K562 (cell line): Measurements from ENCODE around the gene TKTL1. TPM values are rescaled to one million over a fixed set of nuclear protein-coding genes. Genes with fewer than 3 reads are reported as not detected.

Source experiments
- BCL6 ChIP-seq: fragments of 250-450 bp; sonication (Bioruptor Pico); IDR thresholded peaks from 2 replicates; pipeline ENCODE4 v1.4.0; 2020
- CAMTA2 ChIP-seq: fragments of 250-450 bp; sonication (Bioruptor Pico); conservative IDR thresholded peaks from 2 replicates; pipeline ENCODE4 v1.5.1; 2022
- CREBBP ChIP-seq: IDR thresholded peaks from one replicate; pipeline ENCODE4 v1.6.1; 2012; ENCODE audit warnings: low read depth, mild to moderate bottlenecking, control low read depth, inconsistent platforms, low read length
- CUX1 ChIP-seq: fragments of 200-800 bp; sonication (Bioruptor generic); IDR thresholded peaks from 2 replicates; pipeline ENCODE4 v1.6.1; 2016; ENCODE audit warnings: missing genetic modification characterization, missing compliant biosample characterization
- DACH1 ChIP-seq: fragments of 450-650 bp; IDR thresholded peaks from 2 replicates; pipeline ENCODE4 v1.6.1; 2018; ENCODE audit not compliant: partially characterized antibody
- E2F8 ChIP-seq: fragments of 450-650 bp; IDR thresholded peaks from 2 replicates; pipeline ENCODE4 v1.7.1; 2018; ENCODE audit warnings: mild to moderate bottlenecking, low read depth; ENCODE audit not compliant: partially characterized antibody
- GABPB1 ChIP-seq: sonication (generic); formaldehyde crosslinking; IDR thresholded peaks from 2 replicates; pipeline ENCODE4 v1.8.0; 2022; ENCODE audit warnings: mild to moderate bottlenecking, missing genetic modification reagents
- HNRNPLL ChIP-seq: fragments of 200-400 bp; formaldehyde crosslinking; IDR thresholded peaks from 2 replicates; pipeline ENCODE4 v1.6.1; 2017; ENCODE audit warnings: low read length, low read depth, mild to moderate bottlenecking; ENCODE audit not compliant: poor library complexity, severe bottlenecking
- MEIS2 ChIP-seq: fragments of 450-650 bp; IDR thresholded peaks from 2 replicates; pipeline ENCODE4 v1.6.1; 2014; ENCODE audit warnings: mild to moderate bottlenecking; ENCODE audit not compliant: partially characterized antibody
- NFE2L1 ChIP-seq: fragments of 450-650 bp; IDR thresholded peaks from 2 replicates; pipeline ENCODE4 v1.6.1; 2016; ENCODE audit warnings: missing genetic modification characterization, low read depth, mild to moderate bottlenecking, missing compliant biosample characterization, moderate library complexity, borderline replicate concordance
- POLR2AphosphoS5 ChIP-seq: IDR thresholded peaks from 2 replicates; pipeline ENCODE4 v1.6.1; 2011; ENCODE audit warnings: mild to moderate bottlenecking, low read depth, low read length, moderate library complexity; ENCODE audit not compliant: control insufficient read depth, insufficient read depth
- RBM25 ChIP-seq: fragments of 200-400 bp; formaldehyde crosslinking; IDR thresholded peaks from 2 replicates; pipeline ENCODE4 v1.6.1; 2018; ENCODE audit warnings: low read length, low read depth, moderate library complexity; ENCODE audit not compliant: severe bottlenecking
- RFX1 ChIP-seq: fragments of 450-650 bp; IDR thresholded peaks from 2 replicates; pipeline ENCODE4 v1.6.1; 2016; ENCODE audit warnings: mild to moderate bottlenecking, moderate library complexity
- XRCC5 ChIP-seq: fragments of 200-400 bp; formaldehyde crosslinking; IDR thresholded peaks from 2 replicates; pipeline ENCODE4 v1.6.1; 2017; ENCODE audit warnings: low read depth, mild to moderate bottlenecking, low read length
- YY1 ChIP-seq, 3 experiments: IDR thresholded peaks; 2 replicates each; pipeline ENCODE4 v1.6.1; 2011; ENCODE audit warnings: low read length in 2 of 3, mild to moderate bottlenecking in 2 of 3, moderate library complexity in 2 of 3, borderline replicate concordance in 1 of 3, control low read depth in 1 of 3, low read depth in 1 of 3; ENCODE audit not compliant: insufficient read depth in 3 of 3, insufficient replicate concordance in 2 of 3, control insufficient read depth in 1 of 3, insufficient read length in 1 of 3; ENCODE audit errors: extremely low read depth in 1 of 3
- ZNF316 ChIP-seq: fragments of 450-650 bp; IDR thresholded peaks from 2 replicates; pipeline ENCODE4 v1.6.1; 2016
- polyA plus RNA-seq, 8 experiments: library from polyadenylated mRNA; depleted of rRNA in 4 of 8; stranded (reverse) in 5 of 8; unstranded in 3 of 8; fragments of >200 nt; fragmentation: Nextera tagmentation in 2 of 8; fragmentation: Illumina TruSeq in 1 of 8; extraction: Ambion mirVana in 2 of 8; extraction: Trizol in 1 of 8; gene quantifications; 2 replicates each; pipeline versions ENCODE4 v1.2.1 to v1.2.3, GENCODE V29; 2011 to 2014; ENCODE audit warnings: inconsistent platforms in 1 of 8, missing spikeins in 1 of 8
- total RNA-seq, 7 experiments: library from RNA; depleted of rRNA in 6 of 7; stranded (reverse); fragments of >200 nt in 6 of 7; fragmentation: Illumina TruSeq in 2 of 7; extraction: Trizol in 2 of 7; gene quantifications; 2 replicates each; pipeline versions ENCODE4 v1.2.1 to v1.2.3, GENCODE V29; 2011 to 2021; ENCODE audit warnings: low replicate concordance in 1 of 7
- TF ChIP-seq, protein P1 (sequence below): IDR thresholded peaks from 2 replicates; pipeline ENCODE4 v1.6.1; 2012; ENCODE audit warnings: low read depth, low read length, improper control_type of control experiment, borderline replicate concordance

Gene TKTL1
- total and polyA plus RNA-seq, 9 of the 15 experiments (the other 6 are each of a cell fraction or from before 2014, with no cell fraction given): 0.18 to 0.71 (median 0.38) TPM

DNA sequence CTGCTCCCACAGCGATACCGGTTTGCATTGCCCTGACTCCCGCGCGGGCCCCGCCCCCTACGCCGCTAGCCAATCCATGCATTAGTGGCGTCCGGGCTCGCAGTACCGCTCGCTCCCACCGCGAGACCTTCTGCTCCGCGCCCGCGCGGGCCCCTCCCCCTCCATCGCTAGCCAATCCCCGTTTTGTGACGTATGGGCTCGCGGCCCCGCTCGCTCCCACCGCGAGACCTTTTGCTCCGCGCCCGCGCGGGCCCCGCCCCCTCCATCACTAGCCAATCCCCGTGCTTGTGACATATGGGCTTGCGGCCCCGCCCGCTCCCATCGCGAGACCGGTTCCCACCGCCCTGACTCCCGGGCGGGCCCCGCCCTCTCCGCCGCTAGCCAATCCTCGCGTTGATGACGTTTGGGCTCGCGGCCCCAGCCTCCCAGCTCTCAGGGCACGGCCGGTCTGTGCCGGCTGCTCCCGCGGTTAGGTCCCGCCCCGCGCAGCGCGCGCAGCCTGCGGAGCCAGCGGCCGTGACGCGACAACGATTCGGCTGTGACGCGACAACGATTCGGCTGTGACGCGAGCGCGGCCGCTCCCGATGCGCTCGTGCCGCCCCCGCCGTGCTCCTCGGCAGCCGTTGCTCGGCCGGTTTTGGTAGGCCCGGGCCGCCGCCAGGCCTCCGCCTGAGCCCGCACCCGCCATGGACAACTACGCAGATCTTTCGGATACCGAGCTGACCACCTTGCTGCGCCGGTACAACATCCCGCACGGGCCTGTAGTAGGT, 83.4 kb downstream of the TKTL1 start, which contains the start of gene EMD (continued):
- TF ChIP-seq RFX1: no peak
- TF ChIP-seq DACH1: no peak
- peak; percentile 42 for TF ChIP-seq E2F8
- TF ChIP-seq, protein P1, sequence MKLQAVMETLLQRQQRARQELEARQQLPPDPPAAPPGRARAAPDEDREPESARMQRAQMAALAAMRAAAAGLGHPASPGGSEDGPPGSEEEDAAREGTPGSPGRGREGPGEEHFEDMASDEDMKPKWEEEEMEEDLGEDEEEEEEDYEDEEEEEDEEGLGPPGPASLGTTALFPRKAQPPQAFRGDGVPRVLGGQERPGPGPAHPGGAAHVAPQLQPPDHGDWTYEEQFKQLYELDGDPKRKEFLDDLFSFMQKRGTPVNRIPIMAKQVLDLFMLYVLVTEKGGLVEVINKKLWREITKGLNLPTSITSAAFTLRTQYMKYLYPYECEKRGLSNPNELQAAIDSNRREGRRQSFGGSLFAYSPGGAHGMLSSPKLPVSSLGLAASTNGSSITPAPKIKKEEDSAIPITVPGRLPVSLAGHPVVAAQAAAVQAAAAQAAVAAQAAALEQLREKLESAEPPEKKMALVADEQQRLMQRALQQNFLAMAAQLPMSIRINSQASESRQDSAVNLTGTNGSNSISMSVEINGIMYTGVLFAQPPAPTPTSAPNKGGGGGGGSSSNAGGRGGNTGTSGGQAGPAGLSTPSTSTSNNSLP: no peak
- peak; percentile 84 for TF ChIP-seq HNRNPLL
- TF ChIP-seq RBM25: peak; percentile 99
- no peak for TF ChIP-seq CUX1 (CRISPR knock-in tag)
- TF ChIP-seq POLR2AphosphoS5: peak; percentile 64
- TF ChIP-seq MEIS2: peak; percentile 68
- no peak for TF ChIP-seq NFE2L1 (tag)
- TF ChIP-seq BCL6 (CRISPR knock-in tag): no peak
- no peak for TF ChIP-seq ZNF316
- peak; percentile 22; the same call in 1 of the 2 replicates for TF ChIP-seq XRCC5
- TF ChIP-seq CAMTA2 (CRISPR knock-in tag): no peak
- TF ChIP-seq CREBBP: no peak
- peak; percentile 50 for TF ChIP-seq GABPB1 (CRISPR knock-in tag)
- TF ChIP-seq YY1 (IDR thresholded peaks at IDR 0.05; ENCODE audit: borderline replicate concordance in 1 of 3, control insufficient read depth in 1 of 3, extremely low read depth in 1 of 3, insufficient read depth in 3 of 3, insufficient read length in 1 of 3, insufficient replicate concordance in 2 of 3, low read depth in 1 of 3, low read length in 2 of 3): no peak
